Loucy (cell line): ENCODE measurements around the gene TTC21A.

Experiments
- H2AFZ ChIP-seq: fragments of 200-600 bp; sonication (generic); 2 replicates; pipeline ENCODE4 v1.6.0; 2016; ENCODE audit warnings: antibody characterized with exemption, mild to moderate bottlenecking, low read length, moderate library complexity
- H3F3A ChIP-seq: fragments of 200-600 bp; 2 replicates; pipeline ENCODE4 v1.6.0; 2016; ENCODE audit warnings: antibody characterized with exemption, low read depth, mild to moderate bottlenecking
- H3K27me3 ChIP-seq: fragments of 200-600 bp; sonication (generic); 2 replicates; pipeline ENCODE4 v1.6.1; 2014; ENCODE audit warnings: low read length, mild to moderate bottlenecking; ENCODE audit not compliant: insufficient read depth, poor library complexity, severe bottlenecking
- H3K36me3 ChIP-seq: fragments of 200-600 bp; sonication (generic); 2 replicates; pipeline ENCODE4 v1.6.1; 2016; ENCODE audit warnings: low read length; ENCODE audit not compliant: insufficient read depth
- H3K4me1 ChIP-seq: fragments of 200-600 bp; sonication (generic); 2 replicates; pipeline ENCODE4 v1.5.1; 2014; ENCODE audit warnings: low read length, mild to moderate bottlenecking; ENCODE audit not compliant: insufficient read depth, poor library complexity, severe bottlenecking
- H3K4me2 ChIP-seq: fragments of 200-600 bp; sonication (generic); 2 replicates; pipeline ENCODE4 v1.6.0; 2014; ENCODE audit warnings: antibody characterized with exemption, low read length, low read depth, mild to moderate bottlenecking; ENCODE audit not compliant: poor library complexity, severe bottlenecking
- H3K4me3 ChIP-seq: fragments of 200-600 bp; sonication (generic); 2 replicates; pipeline ENCODE4 v1.5.1; 2014; ENCODE audit warnings: low read length, mild to moderate bottlenecking, mixed read lengths; ENCODE audit not compliant: poor library complexity, severe bottlenecking
- H3K79me2 ChIP-seq: fragments of 200-600 bp; sonication (generic); 2 replicates; pipeline ENCODE4 v1.6.1; 2014; ENCODE audit warnings: low read length; ENCODE audit not compliant: insufficient read depth
- H3K9ac ChIP-seq: fragments of 200-600 bp; sonication (generic); 2 replicates; pipeline ENCODE4 v1.6.0; 2014; ENCODE audit warnings: mild to moderate bottlenecking, low read depth, low read length, moderate library complexity; ENCODE audit not compliant: poor library complexity, severe bottlenecking
- H3K9me2 ChIP-seq: fragments of 200-600 bp; sonication (generic); replicated peaks from 2 replicates; pipeline ENCODE4 v1.6.1; 2016; ENCODE audit warnings: low read depth, low read length, mixed read lengths
- H3K9me3 ChIP-seq: fragments of 200-600 bp; sonication (generic); 2 replicates; pipeline ENCODE4 v1.6.1; 2014; ENCODE audit warnings: mild to moderate bottlenecking, antibody characterized with exemption, low read length, low read depth; ENCODE audit not compliant: insufficient read depth
- H4K20me1 ChIP-seq: fragments of 200-600 bp; sonication (generic); 2 replicates; pipeline ENCODE4 v1.6.0; 2014; ENCODE audit warnings: antibody characterized with exemption, low read length, mild to moderate bottlenecking; ENCODE audit not compliant: insufficient read depth, poor library complexity, severe bottlenecking
- CTCF ChIP-seq: fragments of 200-600 bp; sonication (generic); conservative IDR thresholded peaks from 2 replicates; pipeline ENCODE4 v1.5.1; 2014; ENCODE audit warnings: mild to moderate bottlenecking, antibody characterized with exemption, low read length
- EZH2phosphoT487 ChIP-seq: fragments of 200-600 bp; IDR thresholded peaks from 2 replicates; pipeline ENCODE4 v1.6.1; 2018; ENCODE audit warnings: antibody characterized with exemption, mild to moderate bottlenecking, moderate library complexity, borderline replicate concordance

Gene TTC21A

GRCh38 chr3:39115870-39116269 lies 8.4 kb downstream of the TTC21A start:
- H3K27me3 ChIP-seq: no peaks in the 10 kb centered on the region

GRCh38 chr3:39118079-39118478 lies 10.6 kb downstream of the TTC21A start:
- H3K79me2 ChIP-seq: no peaks in the 10 kb centered on the region
- no peaks in the 10 kb centered on the region for H3K9me3 ChIP-seq
- no peaks in the 10 kb centered on the region for H3K36me3 ChIP-seq
- no peaks in the 10 kb centered on the region for H4K20me1 ChIP-seq
- H3K9ac ChIP-seq: no peak overlapping the region
- no peaks in the 10 kb centered on the region for H3K9me2 ChIP-seq
- H3K4me1 ChIP-seq: no peaks in the 10 kb centered on the region
- TF ChIP-seq CTCF: no peak
- no peak for TF ChIP-seq EZH2phosphoT487
- no peaks in the 10 kb centered on the region for H3F3A ChIP-seq
- no peak overlapping the region for H3K4me2 ChIP-seq
- no peak overlapping the region for H3K4me3 ChIP-seq
- H2AFZ ChIP-seq: no peak overlapping the region
- no peaks in the 10 kb centered on the region for H3K27me3 ChIP-seq

More at GRCh38 chr3:39115870-39116269, 8.4 kb downstream of the TTC21A start:
- H3K36me3 ChIP-seq: no peaks in the 10 kb centered on the region
- H3K4me3 ChIP-seq: no peak overlapping the region
- H3F3A ChIP-seq: no peaks in the 10 kb centered on the region
- no peaks in the 10 kb centered on the region for H4K20me1 ChIP-seq
- no peak overlapping the region for H2AFZ ChIP-seq
- TF ChIP-seq CTCF (no peak), EZH2phosphoT487 (no peak)
- H3K79me2 ChIP-seq: no peaks in the 10 kb centered on the region
- H3K4me2 ChIP-seq: no peak overlapping the region
- no peaks in the 10 kb centered on the region for H3K9me3 ChIP-seq
- H3K4me1 ChIP-seq: no peaks in the 10 kb centered on the region
- no peaks in the 10 kb centered on the region for H3K9me2 ChIP-seq
- no peak overlapping the region for H3K9ac ChIP-seq

- no peak for TF ChIP-seq EZH2phosphoT487
- no peak for TF ChIP-seq CTCF
These were observed 11.6 kb downstream of the TTC21A start for GRCh38 chr3:39118931-39119660.

More at GRCh38 chr3:39118931-39119660, 11.6 kb downstream of the TTC21A start:
- Histone ChIP-seq H3K27me3 (no peaks in the 10 kb centered on the region), H3K9ac (no peak overlapping the region), H3K9me3 (no peaks in the 10 kb centered on the region), H3K4me1 (no peaks in the 10 kb centered on the region), H3K4me2 (no peak overlapping the region), H3K79me2 (no peaks in the 10 kb centered on the region), H3K9me2 (no peaks in the 10 kb centered on the region), H3K36me3 (no peaks in the 10 kb centered on the region), H3K4me3 (no peak overlapping the region), H4K20me1 (no peaks in the 10 kb centered on the region), H3F3A (no peaks in the 10 kb centered on the region), H2AFZ (no peak overlapping the region)
